ENCODE measurements around the gene DIPK2A. TPM values are rescaled to one million over a fixed set of nuclear protein-coding genes. Genes with fewer than 3 reads are reported as not detected.

DIPK2A gene
- total RNA-seq, 4 donors from 2014 or later = 26.6 to 63.5 (median 51.2) TPM

GRCh38 chr3:143956838-143957237 is 14.8 kb upstream of the DIPK2A start:
- no peaks in the 10 kb centered on the region for H3K36me3 ChIP-seq
- DNase-seq (ENCODE audit: low spot score in 2 of 2) = no peak
- WGBS = 60% methylated on average over 1 of the region's 1 CpG
- TF ChIP-seq CTCF (IDR thresholded peaks at IDR 0.05) (no peak), POLR2A (IDR thresholded peaks at IDR 0.05) (no peak), EP300 (IDR thresholded peaks at IDR 0.05) (no peak), POLR2AphosphoS5 (IDR thresholded peaks at IDR 0.05) (no peak)
- H3K9me3 ChIP-seq = no peaks in the 10 kb centered on the region
- H3K4me3 ChIP-seq = no peak overlapping the region
- H3K4me1 ChIP-seq = no peaks in the 10 kb centered on the region
- no peak overlapping the region for H3K27ac ChIP-seq
- H3K27me3 ChIP-seq = no peaks in the 10 kb centered on the region

- no peak overlapping the region for H3K27ac ChIP-seq
- H3K36me3 ChIP-seq = no peaks in the 10 kb centered on the region
- no peaks in the 10 kb centered on the region for H3K9me3 ChIP-seq
- H3K27me3 ChIP-seq = no peaks in the 10 kb centered on the region
- TF ChIP-seq POLR2A (IDR thresholded peaks at IDR 0.05) (no peak), CTCF (IDR thresholded peaks at IDR 0.05) (no peak), POLR2AphosphoS5 (IDR thresholded peaks at IDR 0.05) (no peak)
- no peak overlapping the region for H3K4me3 ChIP-seq
- no peak for DNase-seq (ENCODE audit: low spot score in 2 of 2)
- no peaks in the 10 kb centered on the region for H3K4me1 ChIP-seq
These were observed 14.2 kb upstream of the DIPK2A start for GRCh38 chr3:143957453-143957852.

GRCh38 chr3:143958966-143959365 is 12.7 kb upstream of the DIPK2A start:
- Histone ChIP-seq H3K4me3 (no peak overlapping the region), H3K27me3 (no peaks in the 10 kb centered on the region), H3K27ac (no peak overlapping the region), H3K4me1 (no peaks in the 10 kb centered on the region), H3K36me3 (no peaks in the 10 kb centered on the region), H3K9me3 (no peaks in the 10 kb centered on the region)
- TF ChIP-seq POLR2AphosphoS5 (IDR thresholded peaks at IDR 0.05) (no peak), CTCF (IDR thresholded peaks at IDR 0.05) (no peak), POLR2A (IDR thresholded peaks at IDR 0.05) (no peak), EP300 (IDR thresholded peaks at IDR 0.05) (no peak)
- no peak for DNase-seq (ENCODE audit: low spot score in 2 of 2)

GRCh38 chr3:143961342-143961741 is 10.3 kb upstream of the DIPK2A start:
- H3K4me3 ChIP-seq = no peak overlapping the region
- H3K27me3 ChIP-seq = no peaks in the 10 kb centered on the region
- H3K36me3 ChIP-seq = no peaks in the 10 kb centered on the region
- WGBS = 97% methylated on average over 1 of the region's 1 CpG
- H3K27ac ChIP-seq = no peak overlapping the region
- no peaks in the 10 kb centered on the region for H3K4me1 ChIP-seq
- no peak for DNase-seq (ENCODE audit: low spot score in 2 of 2)
- no peak for TF ChIP-seq EP300 (IDR thresholded peaks at IDR 0.05)
- no peak for TF ChIP-seq POLR2AphosphoS5 (IDR thresholded peaks at IDR 0.05)
- TF ChIP-seq POLR2A (IDR thresholded peaks at IDR 0.05) = no peak
- TF ChIP-seq CTCF (IDR thresholded peaks at IDR 0.05) = no peak
- no peaks in the 10 kb centered on the region for H3K9me3 ChIP-seq

- no peak overlapping the region for H3K4me3 ChIP-seq
- no peaks in the 10 kb centered on the region for H3K4me1 ChIP-seq
- no peaks in the 10 kb centered on the region for H3K9me3 ChIP-seq
- H3K36me3 ChIP-seq = no peaks in the 10 kb centered on the region
- 86% methylated on average over 6 of the region's 6 CpGs for WGBS
- no peak for DNase-seq (ENCODE audit: low spot score in 2 of 2)
- no peaks in the 10 kb centered on the region for H3K27me3 ChIP-seq
- H3K27ac ChIP-seq = no peak overlapping the region
- TF ChIP-seq EP300 (IDR thresholded peaks at IDR 0.05) (no peak), CTCF (IDR thresholded peaks at IDR 0.05) (no peak)
These were observed 7.7 kb upstream of the DIPK2A start for GRCh38 chr3:143963946-143964345.

Measured in suprapubic skin (tissue), 4 donors.